GM13977 (cell line): ENCODE data around the gene CYTH1.

ENCODE experiments used
- DNase-seq: peaks from one replicate; pipeline ENCODE4 v3.0.0; 2012; ENCODE audit warnings: low spot score
- CTCF ChIP-seq: IDR thresholded peaks from 2 replicates; pipeline ENCODE4 v1.5.1; 2012; ENCODE audit warnings: mild to moderate bottlenecking, control low read depth; ENCODE audit not compliant: insufficient read depth; ENCODE audit errors: extremely low read depth, missing control alignments
- in situ Hi-C: fragments of 300-500 bp; cut with MboI; formaldehyde crosslinking; loops from one replicate; pipeline ENCODE4 v1.12.0; 2022; ENCODE audit warnings: low sequenced_read_pairs, low pct_unique_long_range_greater_than_20kb, mixed read lengths, inconsistent platforms; ENCODE audit not compliant: unreplicated experiment

The CYTH1 gene

GRCh38 chr17:78661093-78661770 is 120.8 kb downstream of the CYTH1 start:
- in situ Hi-C loops, result no loop called here
- DNase-seq, result no peak
- no peak for TF ChIP-seq CTCF

GRCh38 chr17:78659546-78659945 is 122.5 kb downstream of the CYTH1 start:
- no peak for DNase-seq
- in situ Hi-C loops, result no loop called here
- no peak for TF ChIP-seq CTCF

GRCh38 chr17:78658281-78658785 is 123.7 kb downstream of the CYTH1 start:
- in situ Hi-C loops, result no loop called here
- no peak for TF ChIP-seq CTCF
- no peak for DNase-seq

GRCh38 chr17:78655251-78655940 is 126.7 kb downstream of the CYTH1 start:
- no peak for TF ChIP-seq CTCF
- in situ Hi-C loops, result no loop called here
- DNase-seq, result no peak

GRCh38 chr17:78654325-78654724 is 127.7 kb downstream of the CYTH1 start:
- no peak for TF ChIP-seq CTCF
- in situ Hi-C loops, result no loop called here

GRCh38 chr17:78653382-78653781 is 128.7 kb downstream of the CYTH1 start:
- no peak for DNase-seq
- TF ChIP-seq CTCF, result no peak
- in situ Hi-C loops, result no loop called here

More at GRCh38 chr17:78654325-78654724, 127.7 kb downstream of the CYTH1 start:
- no peak for DNase-seq
